Suprapubic skin (tissue), 4 donors: Measurements from ENCODE around the gene ACOX1. TPM values are rescaled to one million over a fixed set of nuclear protein-coding genes. Genes with fewer than 3 reads are reported as not detected.

Source experiments
- DNase-seq, 2 donors: peaks; one replicate each; pipeline ENCODE4 v3.0.0-alpha.2; 2019; ENCODE audit warnings: low spot score in 2 of 2
- H3K27ac ChIP-seq: fragments of 200-600 bp; sonication (generic); one replicate; pipeline ENCODE4 v1.5.1; 2019
- H3K27me3 ChIP-seq: fragments of 200-600 bp; sonication (generic); one replicate; pipeline ENCODE4 v1.5.1; 2019
- H3K36me3 ChIP-seq: fragments of 200-600 bp; sonication (generic); one replicate; pipeline ENCODE4 v1.5.1; 2019
- H3K4me1 ChIP-seq: fragments of 200-600 bp; sonication (generic); one replicate; pipeline ENCODE4 v1.5.1; 2019
- H3K4me3 ChIP-seq: fragments of 200-600 bp; sonication (generic); one replicate; pipeline ENCODE4 v1.5.1; 2019; ENCODE audit warnings: mild to moderate bottlenecking
- H3K9me3 ChIP-seq: fragments of 200-600 bp; sonication (generic); one replicate; pipeline ENCODE4 v1.5.1; 2019
- CTCF ChIP-seq, 2 donors: fragments of 200-600 bp in 1 of 2; fragments of 450-650 bp in 1 of 2; sonication (generic) in 1 of 2; IDR thresholded peaks; one replicate each; pipeline ENCODE4 v1.5.1; 2016 to 2019; ENCODE audit warnings: antibody characterized with exemption in 2 of 2, mild to moderate bottlenecking in 1 of 2, moderate library complexity in 1 of 2
- EP300 ChIP-seq: sonication (generic); formaldehyde crosslinking; IDR thresholded peaks from one replicate; pipeline ENCODE4 v1.6.1; 2017; ENCODE audit warnings: antibody characterized with exemption
- POLR2A ChIP-seq, 2 donors: fragments of 450-650 bp; IDR thresholded peaks; one replicate each; pipeline ENCODE4 v1.6.1; 2017; ENCODE audit warnings: antibody characterized with exemption in 2 of 2, mild to moderate bottlenecking in 2 of 2, moderate library complexity in 2 of 2
- POLR2AphosphoS5 ChIP-seq, 3 donors: sonication (generic); formaldehyde crosslinking; IDR thresholded peaks; one replicate each; pipeline ENCODE4 v1.6.1; 2017; ENCODE audit warnings: antibody characterized with exemption in 3 of 3
- WGBS: methylation state at CpG from one replicate; pipeline ENCODE4 v1.1.5; 2018; 5-methylcytosine and 5-hydroxymethylcytosine counted together
- total RNA-seq, 4 donors: library from RNA; depleted of rRNA; stranded (reverse); fragments of >200 nt; gene quantifications; one replicate each; pipeline ENCODE4 v1.1.0, GENCODE V29; 2016

The ACOX1 gene
- total RNA-seq, 4 donors from 2014 or later: 59.6 to 89.7 (median 71.5) TPM

DNA sequence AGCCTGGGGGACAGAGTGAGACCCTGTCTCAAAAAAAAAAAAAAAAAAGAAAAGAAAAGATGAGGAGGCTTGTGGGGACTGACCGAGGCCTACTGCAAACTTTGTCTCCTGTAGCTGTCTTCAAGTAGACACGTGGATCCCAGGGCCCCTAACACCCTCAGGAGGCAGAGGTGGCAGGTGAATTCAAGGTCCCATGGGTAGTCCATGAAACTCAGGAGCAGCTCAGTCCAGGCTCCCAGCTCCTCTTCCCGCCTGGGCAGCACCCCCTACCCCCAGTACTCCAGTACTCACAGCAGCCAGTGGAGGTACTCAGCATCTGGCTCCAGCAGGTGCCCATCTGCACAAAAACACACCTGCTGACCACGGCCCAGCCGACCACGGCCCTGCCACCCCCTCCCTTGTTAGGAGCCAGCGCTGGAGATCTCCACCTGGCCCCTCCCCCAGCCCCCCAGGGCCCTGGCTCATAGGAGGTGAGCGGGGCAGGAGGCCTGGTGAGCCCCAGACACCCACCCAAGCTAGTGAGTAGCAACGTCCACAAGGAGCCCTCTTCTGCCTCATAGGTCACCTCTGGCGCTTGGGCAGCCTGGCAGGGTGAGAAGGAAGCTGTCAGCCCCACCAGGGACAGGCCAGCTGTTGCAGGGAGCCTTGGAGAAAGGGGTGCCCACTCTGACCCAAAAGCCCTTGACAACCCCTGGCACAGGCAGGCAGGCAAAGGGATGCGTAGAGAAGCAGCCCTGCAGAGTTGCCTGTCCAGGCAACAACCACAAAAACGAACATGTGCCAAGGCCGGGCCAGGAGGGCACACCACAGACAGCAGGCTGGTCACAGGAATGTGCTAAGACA lies 78.1 kb downstream of the ACOX1 start:
- Histone ChIP-seq H3K4me3 (no peak overlapping the region), H3K4me1 (peaks cover 34% of the 10 kb centered on the region), H3K27ac (no peak overlapping the region), H3K9me3 (no peaks in the 10 kb centered on the region), H3K36me3 (peaks cover 45% of the 10 kb centered on the region), H3K27me3 (no peaks in the 10 kb centered on the region)
- no peak for DNase-seq
- WGBS: 78% methylated on average over 10 of the region's 13 CpGs
- TF ChIP-seq POLR2A (IDR thresholded peaks at IDR 0.05): no peak

- no peak overlapping the region for H3K4me3 ChIP-seq
- DNase-seq: no peak
- TF ChIP-seq POLR2A (IDR thresholded peaks at IDR 0.05): no peak
- no peak for TF ChIP-seq CTCF (IDR thresholded peaks at IDR 0.05)
- no peak for TF ChIP-seq POLR2AphosphoS5 (IDR thresholded peaks at IDR 0.05)
- no peak for TF ChIP-seq EP300
- H3K9me3 ChIP-seq: no peaks in the 10 kb centered on the region
- H3K4me1 ChIP-seq: peaks cover 36% of the 10 kb centered on the region
- peaks cover 45% of the 10 kb centered on the region for H3K36me3 ChIP-seq
- 91% methylated on average over 13 of the region's 23 CpGs for WGBS
- H3K27me3 ChIP-seq: no peaks in the 10 kb centered on the region
- H3K27ac ChIP-seq: no peak overlapping the region
Observed at GRCh38 chr17:75899767-75900468, 79.0 kb downstream of the ACOX1 start.

DNA sequence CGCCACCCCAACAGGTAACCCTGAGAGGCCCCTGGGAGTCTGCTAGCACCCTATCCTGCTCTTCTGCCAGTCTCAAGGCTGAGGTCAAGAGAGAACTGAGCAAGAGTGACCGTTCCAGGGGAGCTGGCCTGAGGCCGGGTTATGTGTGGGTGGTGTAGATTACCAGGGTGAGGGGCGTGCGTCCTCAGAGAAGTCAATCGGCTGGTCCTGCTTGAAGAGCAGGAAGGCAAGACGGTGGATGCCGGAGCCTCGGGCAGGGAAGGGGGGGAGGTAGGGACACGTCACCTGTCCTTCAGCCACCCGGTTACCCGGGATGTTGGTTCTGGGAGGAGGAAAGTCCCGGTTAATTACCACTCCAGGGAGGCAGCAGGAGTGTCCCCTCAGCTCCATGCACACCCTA lies 79.6 kb downstream of the ACOX1 start:
- WGBS: 89% methylated on average over 13 of the region's 13 CpGs
- Histone ChIP-seq H3K9me3 (no peaks in the 10 kb centered on the region), H3K27ac (no peak overlapping the region), H3K27me3 (no peaks in the 10 kb centered on the region), H3K4me1 (peaks cover 41% of the 10 kb centered on the region), H3K36me3 (peaks cover 45% of the 10 kb centered on the region), H3K4me3 (no peak overlapping the region)
- DNase-seq: no peak
- TF ChIP-seq CTCF (IDR thresholded peaks at IDR 0.05) (no peak), POLR2AphosphoS5 (IDR thresholded peaks at IDR 0.05) (no peak), POLR2A (IDR thresholded peaks at IDR 0.05) (no peak), EP300 (no peak)

- H3K9me3 ChIP-seq: no peaks in the 10 kb centered on the region
- H3K36me3 ChIP-seq: peaks cover 45% of the 10 kb centered on the region
- no peaks in the 10 kb centered on the region for H3K27me3 ChIP-seq
- H3K4me3 ChIP-seq: no peak overlapping the region
- WGBS: 94% methylated on average over 12 of the region's 16 CpGs
- no peak for DNase-seq
- peaks cover 41% of the 10 kb centered on the region for H3K4me1 ChIP-seq
- H3K27ac ChIP-seq: no peak overlapping the region
- TF ChIP-seq POLR2A (IDR thresholded peaks at IDR 0.05) (no peak), CTCF (IDR thresholded peaks at IDR 0.05) (no peak), EP300 (no peak), POLR2AphosphoS5 (IDR thresholded peaks at IDR 0.05) (no peak)
Observed at GRCh38 chr17:75898791-75899190, 80.2 kb downstream of the ACOX1 start.

GRCh38 chr17:75898065-75898464 lies 80.9 kb downstream of the ACOX1 start:
- no peak overlapping the region for H3K4me3 ChIP-seq
- no peak for DNase-seq
- TF ChIP-seq CTCF (IDR thresholded peaks at IDR 0.05) (no peak), EP300 (no peak), POLR2A (IDR thresholded peaks at IDR 0.05) (no peak), POLR2AphosphoS5 (IDR thresholded peaks at IDR 0.05) (no peak)
- no peaks in the 10 kb centered on the region for H3K27me3 ChIP-seq
- H3K9me3 ChIP-seq: no peaks in the 10 kb centered on the region
- no peak overlapping the region for H3K27ac ChIP-seq
- H3K4me1 ChIP-seq: peaks cover 43% of the 10 kb centered on the region
- peaks cover 45% of the 10 kb centered on the region for H3K36me3 ChIP-seq
- 71% methylated on average over 8 of the region's 8 CpGs for WGBS
